HG03175 (cell line): ENCODE results near the gene TRMT112.

ENCODE experiments used
- ATAC-seq: cut with Tn5 transposase; IDR thresholded peaks from one replicate; pipeline ENCODE4 v1.9.1; 2021; ENCODE audit warnings: mild to moderate bottlenecking, moderate library complexity; ENCODE audit not compliant: unreplicated experiment

The TRMT112 gene

GRCh38 chr11:64281957-64282770, 35.2 kb downstream of the TRMT112 start:
- ATAC-seq, result no peak

GRCh38 chr11:64278576-64279190, 38.7 kb downstream of the TRMT112 start:
- no peak for ATAC-seq

- no peak for ATAC-seq
These were observed 40.5 kb downstream of the TRMT112 start for GRCh38 chr11:64276653-64277431.

- ATAC-seq, result no peak
These were observed 41.5 kb downstream of the TRMT112 start for GRCh38 chr11:64275841-64276240.

- no peak for ATAC-seq
These were observed 42.1 kb downstream of the TRMT112 start for GRCh38 chr11:64275031-64275800.

GRCh38 chr11:64269540-64270220, 47.7 kb downstream of the TRMT112 start:
- ATAC-seq, result peak; percentile 63

GRCh38 chr11:64268893-64269539, 48.3 kb downstream of the TRMT112 start:
- ATAC-seq, result peak; percentile 4

GRCh38 chr11:64268025-64268892, 49.1 kb downstream of the TRMT112 start:
- no peak for ATAC-seq

- no peak for ATAC-seq
These were observed 50.0 kb downstream of the TRMT112 start for GRCh38 chr11:64267207-64267945.
